OCI-LY3 (cell line): Measurements from ENCODE around the gene SMIM22.

Source experiments
- CTCF ChIP-seq: fragments of 200-600, 300-600 bp; sonication (generic); IDR thresholded peaks from 2 replicates; pipeline ENCODE4 v1.5.1; 2014; ENCODE audit warnings: antibody characterized with exemption, low read length, low read depth
- EZH2phosphoT487 ChIP-seq: fragments of 200-600 bp; shearing (Covaris generic); IDR thresholded peaks from 2 replicates; pipeline ENCODE4 v1.6.1; 2018; ENCODE audit warnings: antibody characterized with exemption, mixed run types, low read depth

DNA sequence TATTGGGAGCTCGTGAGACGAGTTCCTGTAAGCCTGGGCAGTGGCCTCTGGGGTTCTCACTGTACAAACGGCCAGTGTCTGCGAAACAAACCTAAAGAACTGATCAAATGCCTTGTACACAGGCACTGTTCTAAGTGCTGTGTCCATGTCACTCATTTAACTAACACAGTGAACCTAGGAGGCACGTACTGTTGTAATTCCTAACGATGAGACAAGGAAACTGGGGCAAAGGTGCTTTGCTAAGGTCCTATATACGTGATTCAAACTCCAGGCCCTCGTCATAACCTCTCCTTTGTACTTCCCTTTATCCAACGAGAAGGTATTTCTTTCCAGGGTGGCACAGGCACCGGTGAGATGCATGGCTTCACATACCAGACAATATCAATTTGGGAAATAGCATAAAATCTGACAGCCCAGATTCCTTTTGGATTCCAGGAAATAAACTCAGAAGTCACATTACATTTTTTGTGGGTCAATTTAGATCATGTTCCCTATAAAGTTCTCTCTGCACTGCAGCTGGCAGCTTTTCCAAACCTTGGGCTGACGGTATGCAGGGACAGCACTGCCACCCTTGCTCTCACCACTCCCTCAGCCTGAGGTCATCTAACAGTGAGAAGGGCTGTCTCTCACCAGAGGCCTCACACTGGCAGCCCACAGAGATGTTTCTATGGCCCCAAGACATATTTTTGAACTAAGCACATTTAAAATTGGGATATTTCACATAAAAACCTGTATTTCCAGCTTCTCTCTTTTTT, 33.6 kb downstream of the SMIM22 start:
- TF ChIP-seq CTCF (no peak), EZH2phosphoT487 (no peak)
